ENCODE results near the gene EID3. TPM values are rescaled to one million over a fixed set of nuclear protein-coding genes. Genes with fewer than 3 reads are reported as not detected.

EID3 gene
- total RNA-seq, 1 donor from 2014 or later, result 4.4 TPM

DNA sequence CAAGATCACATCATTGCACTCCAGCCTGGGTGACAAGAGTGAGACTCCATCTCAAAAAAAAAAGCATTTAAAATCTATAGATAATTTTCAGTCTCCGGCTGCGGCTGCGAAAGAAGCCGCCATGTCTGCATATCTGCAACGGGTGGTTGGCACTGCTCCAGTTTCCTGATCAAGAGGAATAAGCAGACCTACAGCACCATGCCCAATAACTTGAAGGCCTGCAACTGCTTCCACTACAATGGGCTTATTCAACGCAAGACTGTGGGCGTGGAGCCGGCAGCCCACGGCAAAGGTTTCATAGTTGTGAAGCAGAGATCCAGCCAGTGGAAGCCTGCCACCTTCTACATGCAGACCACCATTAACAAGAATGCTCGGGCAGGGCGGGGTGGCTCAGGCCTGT is 30.6 kb upstream of the EID3 start:
- H3K27me3 ChIP-seq, result no peaks in the 10 kb centered on the region
- H3K4me1 ChIP-seq, result no peaks in the 10 kb centered on the region
- TF ChIP-seq, protein P1, sequence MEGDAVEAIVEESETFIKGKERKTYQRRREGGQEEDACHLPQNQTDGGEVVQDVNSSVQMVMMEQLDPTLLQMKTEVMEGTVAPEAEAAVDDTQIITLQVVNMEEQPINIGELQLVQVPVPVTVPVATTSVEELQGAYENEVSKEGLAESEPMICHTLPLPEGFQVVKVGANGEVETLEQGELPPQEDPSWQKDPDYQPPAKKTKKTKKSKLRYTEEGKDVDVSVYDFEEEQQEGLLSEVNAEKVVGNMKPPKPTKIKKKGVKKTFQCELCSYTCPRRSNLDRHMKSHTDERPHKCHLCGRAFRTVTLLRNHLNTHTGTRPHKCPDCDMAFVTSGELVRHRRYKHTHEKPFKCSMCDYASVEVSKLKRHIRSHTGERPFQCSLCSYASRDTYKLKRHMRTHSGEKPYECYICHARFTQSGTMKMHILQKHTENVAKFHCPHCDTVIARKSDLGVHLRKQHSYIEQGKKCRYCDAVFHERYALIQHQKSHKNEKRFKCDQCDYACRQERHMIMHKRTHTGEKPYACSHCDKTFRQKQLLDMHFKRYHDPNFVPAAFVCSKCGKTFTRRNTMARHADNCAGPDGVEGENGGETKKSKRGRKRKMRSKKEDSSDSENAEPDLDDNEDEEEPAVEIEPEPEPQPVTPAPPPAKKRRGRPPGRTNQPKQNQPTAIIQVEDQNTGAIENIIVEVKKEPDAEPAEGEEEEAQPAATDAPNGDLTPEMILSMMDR (IDR thresholded peaks at IDR 0.05), result no peak
- no peaks in the 10 kb centered on the region for H3K36me3 ChIP-seq
- no peaks in the 10 kb centered on the region for H3K9me3 ChIP-seq
- intact Hi-C loops (cut with DNase I), result no loop called here
- H3K4me3 ChIP-seq, result no peak overlapping the region
- no peak overlapping the region for H3K27ac ChIP-seq
- DNase-seq (no peak), ATAC-seq (no peak)

DNA sequence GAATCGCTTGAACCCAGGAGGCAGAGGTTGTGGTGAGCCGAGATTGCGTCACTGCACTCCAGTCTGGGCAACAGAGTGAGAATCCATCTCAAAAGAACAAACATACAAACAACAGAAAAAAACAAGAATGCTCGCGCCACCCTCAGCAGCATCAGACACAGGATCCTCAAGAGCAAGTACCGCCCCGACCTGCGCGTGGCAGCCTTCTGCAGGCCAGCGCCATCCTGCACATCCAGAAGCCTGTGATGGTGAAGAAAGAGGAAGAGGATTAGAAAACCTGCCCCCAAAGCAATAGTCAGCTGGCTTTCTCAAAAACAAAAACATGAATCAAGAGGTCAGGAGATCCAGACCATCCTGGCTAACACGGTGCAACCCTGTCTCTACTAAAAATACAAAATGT is 30.0 kb upstream of the EID3 start:
- DNase-seq (no peak), ATAC-seq (no peak)
- no peak overlapping the region for H3K27ac ChIP-seq
- H3K4me1 ChIP-seq, result no peaks in the 10 kb centered on the region
- no peaks in the 10 kb centered on the region for H3K9me3 ChIP-seq
- TF ChIP-seq, protein P1 (IDR thresholded peaks at IDR 0.05), result no peak
- H3K27me3 ChIP-seq, result no peaks in the 10 kb centered on the region
- intact Hi-C loops (cut with DNase I), result no loop called here
- no peaks in the 10 kb centered on the region for H3K36me3 ChIP-seq
- H3K4me3 ChIP-seq, result no peak overlapping the region

DNA sequence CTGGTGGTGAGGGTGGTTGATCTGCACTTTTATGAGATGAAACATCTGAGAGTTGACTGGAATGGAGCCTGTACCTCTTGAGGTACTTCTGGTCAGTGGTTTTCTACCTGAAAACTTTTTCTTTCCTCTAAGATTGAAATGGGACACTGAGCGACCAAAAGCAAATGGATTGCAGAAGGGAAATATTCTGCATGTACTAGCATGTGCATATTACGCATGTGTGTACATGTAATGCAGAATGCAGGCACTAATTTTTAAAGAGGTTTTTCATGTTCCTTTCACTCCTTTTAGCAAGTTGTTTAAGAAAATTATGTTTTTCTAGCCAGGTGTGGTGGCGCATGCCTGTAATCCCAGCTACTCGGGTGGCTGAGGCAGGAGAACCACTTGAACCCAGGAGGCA is 28.7 kb upstream of the EID3 start:
- no peak for DNase-seq
- no peak overlapping the region for H3K4me3 ChIP-seq
- H3K27ac ChIP-seq, result no peak overlapping the region
- no peaks in the 10 kb centered on the region for H3K27me3 ChIP-seq
- no peaks in the 10 kb centered on the region for H3K36me3 ChIP-seq
- TF ChIP-seq, protein P1 (IDR thresholded peaks at IDR 0.05), result no peak
- no peak for ATAC-seq
- H3K4me1 ChIP-seq, result no peaks in the 10 kb centered on the region
- no peaks in the 10 kb centered on the region for H3K9me3 ChIP-seq
- intact Hi-C loops (cut with DNase I), result no loop called here

DNA sequence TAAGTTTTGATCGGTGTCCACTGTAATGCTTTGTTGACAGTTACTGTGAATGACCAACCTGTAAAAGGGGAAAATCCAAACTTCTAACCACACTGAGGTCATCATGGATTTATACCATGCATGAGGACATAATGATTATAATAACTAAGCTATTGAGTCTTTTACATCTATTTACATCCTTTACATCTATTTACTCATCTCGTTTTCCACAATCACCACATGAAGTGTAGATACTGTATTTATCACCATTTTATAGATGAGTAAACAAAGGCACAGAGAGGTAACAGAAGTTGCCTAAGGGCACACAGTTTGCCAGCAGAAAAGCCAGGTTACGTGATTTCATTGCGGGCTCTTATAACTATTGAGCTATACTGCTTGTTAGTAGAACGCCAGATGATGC is 27.9 kb upstream of the EID3 start:
- peak overlapping the region; percentile 5 for H3K4me3 ChIP-seq

DNA sequence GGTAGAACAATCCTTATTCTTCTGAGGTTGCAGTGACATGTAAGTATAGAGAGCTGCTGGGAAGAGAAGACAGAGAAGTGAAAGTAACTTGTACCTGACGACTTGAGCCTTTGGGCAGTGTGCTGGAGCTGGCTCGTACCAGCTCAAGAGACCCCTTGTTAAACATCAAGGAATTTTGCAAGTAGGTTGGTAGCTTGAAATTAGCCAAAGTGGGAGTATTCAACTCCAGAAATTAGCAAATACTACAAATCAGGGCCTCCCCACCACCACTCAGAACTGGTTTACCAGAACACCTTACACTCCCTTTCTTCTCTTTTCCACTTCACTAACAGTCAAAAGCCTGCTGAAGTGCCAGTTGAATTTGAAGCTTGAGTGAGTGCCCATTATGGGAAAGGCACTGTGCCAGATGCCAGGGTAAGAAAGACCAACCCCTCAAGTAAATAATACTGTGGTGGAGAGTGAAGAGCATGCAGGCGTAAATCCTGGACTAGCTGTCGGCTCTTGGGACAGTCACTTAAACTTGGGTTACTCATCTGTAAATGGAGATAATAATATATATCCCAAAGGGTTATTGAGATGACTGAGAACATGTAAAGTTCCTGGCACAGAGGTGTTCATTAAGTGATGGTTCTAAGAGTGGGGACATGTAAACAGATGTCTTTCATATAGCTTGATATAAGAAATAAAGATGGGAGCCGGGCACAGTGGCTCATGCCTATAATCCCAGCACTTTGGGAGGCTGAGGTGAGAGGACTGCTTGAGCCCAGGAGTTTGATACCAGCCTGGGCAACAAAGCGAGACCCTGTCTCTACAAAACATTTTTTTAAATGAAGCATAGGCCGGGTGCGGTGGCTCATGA is 27.0 kb upstream of the EID3 start:
- DNase-seq, result peak; percentile 74
- peaks cover 6% of the 10 kb centered on the region for H3K4me1 ChIP-seq
- peak overlapping the region; percentile 5 for H3K4me3 ChIP-seq
- H3K27me3 ChIP-seq, result no peaks in the 10 kb centered on the region
- H3K27ac ChIP-seq, result peak overlapping the region; percentile 64
- no peaks in the 10 kb centered on the region for H3K9me3 ChIP-seq
- TF ChIP-seq, protein P1 (IDR thresholded peaks at IDR 0.05), result no peak
- intact Hi-C loops (cut with DNase I), result no loop called here
- ATAC-seq, result peak; percentile 89
- no peaks in the 10 kb centered on the region for H3K36me3 ChIP-seq

More for the DNA sequence above, 27.9 kb upstream of the EID3 start:
- intact Hi-C loops (cut with DNase I), result no loop called here
- TF ChIP-seq, protein P1 (IDR thresholded peaks at IDR 0.05), result no peak
- ATAC-seq (no peak), DNase-seq (no peak)
- no peaks in the 10 kb centered on the region for H3K9me3 ChIP-seq
- peaks cover 6% of the 10 kb centered on the region for H3K4me1 ChIP-seq
- peak overlapping the region; percentile 64 for H3K27ac ChIP-seq
- H3K27me3 ChIP-seq, result no peaks in the 10 kb centered on the region
- H3K36me3 ChIP-seq, result no peaks in the 10 kb centered on the region

Measured in upper lobe of right lung (tissue), 1 donor.